Chondrocyte (in vitro differentiated cells): ENCODE measurements around the gene ZDHHC11B. TPM values are rescaled to one million over a fixed set of nuclear protein-coding genes. Genes with fewer than 3 reads are reported as not detected.

ENCODE experiments used
- DNase-seq: peaks from one replicate; pipeline ENCODE4 v3.0.0; 2021; ENCODE audit warnings: mixed read lengths, low spot score
- H3K27ac Mint-ChIP-seq: one replicate; pipeline ENCODE4 v1.8.0; 2021; ENCODE audit warnings: mild to moderate bottlenecking, moderate library complexity, mixed read lengths; ENCODE audit not compliant: unreplicated experiment
- H3K27me3 Mint-ChIP-seq: 2 replicates; pipeline ENCODE4 v1.8.0; 2021; ENCODE audit warnings: low read depth, mixed read lengths
- H3K36me3 Mint-ChIP-seq: 2 replicates; pipeline ENCODE4 v1.8.0; 2021; ENCODE audit warnings: low read depth, mixed read lengths
- H3K4me1 Mint-ChIP-seq: 2 replicates; pipeline ENCODE4 v1.8.0; 2021; ENCODE audit warnings: low read depth, mild to moderate bottlenecking, mixed read lengths
- H3K4me3 Mint-ChIP-seq: one replicate; pipeline ENCODE4 v1.8.0; 2021; ENCODE audit warnings: mild to moderate bottlenecking, moderate library complexity, mixed read lengths; ENCODE audit not compliant: unreplicated experiment
- H3K9me3 Mint-ChIP-seq: 2 replicates; pipeline ENCODE4 v1.8.0; 2021; ENCODE audit warnings: low read depth, mixed read lengths
- total RNA-seq: library from RNA; stranded (reverse); gene quantifications from 3 replicates; pipeline ENCODE4 v1.2.1, GENCODE V29; 2021
- TF ChIP-seq, protein P1 (sequence below): fragments of 200-600 bp; sonication (generic); IDR thresholded peaks from 2 replicates; pipeline ENCODE4 v1.5.0; 2021; ENCODE audit warnings: antibody characterized with exemption, mild to moderate bottlenecking, moderate library complexity

Gene ZDHHC11B
- total RNA-seq, 1 donor from 2014 or later = 0.17 TPM

GRCh38 chr5:761854-762710 is 22.4 kb downstream of the ZDHHC11B start:
- Mint-ChIP-seq H3K36me3 (no peaks in the 10 kb centered on the region), H3K27me3 (peaks cover 13% of the 10 kb centered on the region), H3K4me3 (no peak overlapping the region), H3K4me1 (no peaks in the 10 kb centered on the region), H3K27ac (no peak overlapping the region), H3K9me3 (no peaks in the 10 kb centered on the region)
- DNase-seq = peak; percentile 93
- TF ChIP-seq, protein P1, sequence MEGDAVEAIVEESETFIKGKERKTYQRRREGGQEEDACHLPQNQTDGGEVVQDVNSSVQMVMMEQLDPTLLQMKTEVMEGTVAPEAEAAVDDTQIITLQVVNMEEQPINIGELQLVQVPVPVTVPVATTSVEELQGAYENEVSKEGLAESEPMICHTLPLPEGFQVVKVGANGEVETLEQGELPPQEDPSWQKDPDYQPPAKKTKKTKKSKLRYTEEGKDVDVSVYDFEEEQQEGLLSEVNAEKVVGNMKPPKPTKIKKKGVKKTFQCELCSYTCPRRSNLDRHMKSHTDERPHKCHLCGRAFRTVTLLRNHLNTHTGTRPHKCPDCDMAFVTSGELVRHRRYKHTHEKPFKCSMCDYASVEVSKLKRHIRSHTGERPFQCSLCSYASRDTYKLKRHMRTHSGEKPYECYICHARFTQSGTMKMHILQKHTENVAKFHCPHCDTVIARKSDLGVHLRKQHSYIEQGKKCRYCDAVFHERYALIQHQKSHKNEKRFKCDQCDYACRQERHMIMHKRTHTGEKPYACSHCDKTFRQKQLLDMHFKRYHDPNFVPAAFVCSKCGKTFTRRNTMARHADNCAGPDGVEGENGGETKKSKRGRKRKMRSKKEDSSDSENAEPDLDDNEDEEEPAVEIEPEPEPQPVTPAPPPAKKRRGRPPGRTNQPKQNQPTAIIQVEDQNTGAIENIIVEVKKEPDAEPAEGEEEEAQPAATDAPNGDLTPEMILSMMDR = no peak

- no peaks in the 10 kb centered on the region for H3K36me3 Mint-ChIP-seq
- H3K4me1 Mint-ChIP-seq = no peaks in the 10 kb centered on the region
- no peak for DNase-seq
- H3K9me3 Mint-ChIP-seq = no peaks in the 10 kb centered on the region
- no peak overlapping the region for H3K4me3 Mint-ChIP-seq
- TF ChIP-seq, protein P1 = no peak
- peaks cover 13% of the 10 kb centered on the region for H3K27me3 Mint-ChIP-seq
- no peak overlapping the region for H3K27ac Mint-ChIP-seq
Observed at GRCh38 chr5:761059-761771, 23.3 kb downstream of the ZDHHC11B start.

DNA sequence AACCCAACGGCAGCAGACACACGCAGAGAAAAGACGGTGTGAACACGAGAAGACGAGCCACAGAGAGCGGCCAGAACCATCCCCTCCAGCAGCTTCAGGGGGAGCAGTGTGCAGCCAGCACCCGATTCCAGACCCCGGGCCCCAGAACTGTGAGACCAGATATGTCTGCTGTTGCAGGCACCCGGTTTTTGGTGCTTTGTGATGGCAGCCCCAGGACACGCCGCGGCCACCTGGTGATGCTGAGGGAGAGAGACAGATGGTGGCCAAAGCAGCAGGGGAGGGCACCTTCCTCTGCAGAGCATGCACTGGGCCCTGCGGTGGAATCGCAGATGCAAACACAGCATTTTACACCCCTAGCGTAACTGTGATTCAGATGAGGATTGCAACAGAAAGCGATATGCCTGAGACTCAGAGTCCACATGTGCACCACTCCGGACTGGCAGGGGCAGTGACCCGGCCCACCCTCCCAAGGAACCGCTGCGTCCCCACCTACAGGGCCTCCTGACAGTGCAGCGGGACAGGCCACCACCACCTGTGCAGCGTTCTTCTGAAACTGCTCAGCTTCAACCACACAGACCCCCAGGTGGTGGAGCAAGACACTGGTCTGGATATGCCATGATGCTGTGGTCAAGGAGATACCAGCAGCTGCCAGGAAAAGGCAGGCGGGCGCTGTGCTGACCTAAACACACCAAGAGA is 24.0 kb downstream of the ZDHHC11B start:
- Mint-ChIP-seq H3K27me3 (peaks cover 13% of the 10 kb centered on the region), H3K27ac (no peak overlapping the region), H3K4me1 (no peaks in the 10 kb centered on the region), H3K4me3 (no peak overlapping the region), H3K9me3 (no peaks in the 10 kb centered on the region), H3K36me3 (no peaks in the 10 kb centered on the region)
- TF ChIP-seq, protein P1 = no peak
- DNase-seq = no peak

GRCh38 chr5:759781-760362 is 24.7 kb downstream of the ZDHHC11B start:
- no peak for DNase-seq
- H3K27ac Mint-ChIP-seq = no peak overlapping the region
- TF ChIP-seq, protein P1 = no peak
- no peaks in the 10 kb centered on the region for H3K9me3 Mint-ChIP-seq
- H3K4me3 Mint-ChIP-seq = no peak overlapping the region
- no peaks in the 10 kb centered on the region for H3K36me3 Mint-ChIP-seq
- no peaks in the 10 kb centered on the region for H3K4me1 Mint-ChIP-seq
- peaks cover 13% of the 10 kb centered on the region for H3K27me3 Mint-ChIP-seq
